GM18873 (cell line): ENCODE data around the gene PCBP4.
"Not testable (repeated sequence)": the region's sequence is repeated elsewhere in the genome, so short reads cannot be mapped to it uniquely, and the experiment has no call there.

Experiments
- ATAC-seq: cut with Tn5 transposase; IDR thresholded peaks from one replicate; pipeline ENCODE4 v1.9.1; 2021; ENCODE audit warnings: mild to moderate bottlenecking, moderate library complexity, moderate number of reproducible peaks; ENCODE audit not compliant: unreplicated experiment, low FRiP score

PCBP4 gene

GRCh38 chr3:51995346-51996163 is 28.3 kb upstream of the PCBP4 start, which contains the start of gene RPL29:
Gene RPL29, minus strand, starts transcription at chr3:51995895. Its CDS starts 434 bp downstream, at chr3:51995461.
- peak; percentile 80 for ATAC-seq

GRCh38 chr3:51994530-51994929 is 27.3 kb upstream of the PCBP4 start:
- no peak for ATAC-seq

GRCh38 chr3:51993657-51994056 is 26.4 kb upstream of the PCBP4 start:
- ATAC-seq = not testable (repeated sequence)

- ATAC-seq = no peak
Measured at GRCh38 chr3:51992017-51992682, 24.9 kb upstream of the PCBP4 start.

GRCh38 chr3:51990501-51990971 is 23.3 kb upstream of the PCBP4 start:
- not testable (repeated sequence) for ATAC-seq

GRCh38 chr3:51988286-51989146 is 21.3 kb upstream of the PCBP4 start:
- ATAC-seq = no peak

GRCh38 chr3:51987568-51987967 is 20.3 kb upstream of the PCBP4 start:
- no peak for ATAC-seq

- ATAC-seq = no peak
Measured at GRCh38 chr3:51986010-51986947, 19.0 kb upstream of the PCBP4 start.

- no peak for ATAC-seq
Measured at GRCh38 chr3:51985063-51985462, 17.8 kb upstream of the PCBP4 start.

GRCh38 chr3:51984269-51984647 is 17.0 kb upstream of the PCBP4 start:
- no peak for ATAC-seq

- no peak for ATAC-seq
Measured at GRCh38 chr3:51983578-51984268, 16.5 kb upstream of the PCBP4 start.

GRCh38 chr3:51982838-51983577 is 15.8 kb upstream of the PCBP4 start, which contains the start of gene ACY1:
Gene ACY1, plus strand, starts transcription at chr3:51983535. Its CDS starts 530 bp downstream, at chr3:51984065.
- peak; percentile 63 for ATAC-seq

GRCh38 chr3:51982352-51982837 is 15.1 kb upstream of the PCBP4 start:
- ATAC-seq = peak; percentile 35

- ATAC-seq = no peak
Measured at GRCh38 chr3:51980253-51980652, 13.0 kb upstream of the PCBP4 start.

- no peak for ATAC-seq
Measured at GRCh38 chr3:51978143-51978502, 10.9 kb upstream of the PCBP4 start.

GRCh38 chr3:51977446-51978142 is 10.3 kb upstream of the PCBP4 start:
- ATAC-seq = no peak

GRCh38 chr3:51975852-51976549 is 8.7 kb upstream of the PCBP4 start:
- no peak for ATAC-seq
